Hepatocyte (in vitro differentiated cells): ENCODE measurements around the gene C8A.

Source experiments
- CTCF ChIP-seq: fragments of 200-600 bp; sonication (generic); IDR thresholded peaks from 2 replicates; pipeline ENCODE4 v1.5.1; 2016; ENCODE audit warnings: antibody characterized with exemption, mild to moderate bottlenecking; ENCODE audit not compliant: poor library complexity
- EZH2 ChIP-seq: fragments of 200-600 bp; sonication (generic); IDR thresholded peaks from 2 replicates; pipeline ENCODE4 v1.6.1; 2016; ENCODE audit warnings: antibody characterized with exemption, mild to moderate bottlenecking, borderline replicate concordance

- no peak for TF ChIP-seq EZH2
- no peak for TF ChIP-seq CTCF
These were observed 33.2 kb upstream of the C8A start for GRCh38 chr1:56821462-56821797.
